Transverse colon (tissue), 4 donors: ENCODE data around the gene PCNP.

Experiments used
- EP300 ChIP-seq: sonication (generic); formaldehyde crosslinking; IDR thresholded peaks from one replicate; pipeline ENCODE4 v1.6.1; 2017; ENCODE audit warnings: antibody characterized with exemption, low read depth
- POLR2AphosphoS5 ChIP-seq, 3 donors: sonication (generic); formaldehyde crosslinking; IDR thresholded peaks; one replicate each; pipeline ENCODE4 v1.6.1; 2016; ENCODE audit warnings: antibody characterized with exemption in 3 of 3
- TF ChIP-seq, protein P1 (sequence below), 5 experiments: fragments of 200-600 bp in 3 of 5; fragments of 450-650 bp in 2 of 5; sonication (generic) in 3 of 5; IDR thresholded peaks; 1 replicate in 2 of 5; 2 replicates in 3 of 5; pipeline ENCODE4 v1.5.1; 2016 to 2017; ENCODE audit warnings: antibody characterized with exemption in 5 of 5, inconsistent platforms in 3 of 5, mild to moderate bottlenecking in 2 of 5, moderate library complexity in 1 of 5

DNA sequence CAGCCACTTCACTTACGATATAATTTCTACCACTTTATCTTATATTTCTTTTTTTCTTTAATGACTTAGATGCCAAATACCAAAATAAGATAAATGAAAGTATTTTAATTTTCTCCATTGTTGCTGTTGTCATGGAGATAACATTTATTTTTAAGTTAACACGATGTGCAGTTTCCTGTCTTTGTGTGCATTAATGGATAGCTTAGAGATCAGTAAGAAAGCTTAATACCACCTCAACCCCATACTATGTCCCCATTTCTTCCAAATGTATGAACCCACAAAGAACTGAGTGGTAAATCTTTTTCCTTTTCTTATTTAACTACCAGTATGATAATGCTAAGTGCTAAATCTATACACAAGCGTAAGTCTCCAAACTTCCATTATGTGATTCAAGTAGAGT is 17.1 kb downstream of the PCNP start:
- TF ChIP-seq POLR2AphosphoS5 (IDR thresholded peaks at IDR 0.05): no peak
- TF ChIP-seq, protein P1, sequence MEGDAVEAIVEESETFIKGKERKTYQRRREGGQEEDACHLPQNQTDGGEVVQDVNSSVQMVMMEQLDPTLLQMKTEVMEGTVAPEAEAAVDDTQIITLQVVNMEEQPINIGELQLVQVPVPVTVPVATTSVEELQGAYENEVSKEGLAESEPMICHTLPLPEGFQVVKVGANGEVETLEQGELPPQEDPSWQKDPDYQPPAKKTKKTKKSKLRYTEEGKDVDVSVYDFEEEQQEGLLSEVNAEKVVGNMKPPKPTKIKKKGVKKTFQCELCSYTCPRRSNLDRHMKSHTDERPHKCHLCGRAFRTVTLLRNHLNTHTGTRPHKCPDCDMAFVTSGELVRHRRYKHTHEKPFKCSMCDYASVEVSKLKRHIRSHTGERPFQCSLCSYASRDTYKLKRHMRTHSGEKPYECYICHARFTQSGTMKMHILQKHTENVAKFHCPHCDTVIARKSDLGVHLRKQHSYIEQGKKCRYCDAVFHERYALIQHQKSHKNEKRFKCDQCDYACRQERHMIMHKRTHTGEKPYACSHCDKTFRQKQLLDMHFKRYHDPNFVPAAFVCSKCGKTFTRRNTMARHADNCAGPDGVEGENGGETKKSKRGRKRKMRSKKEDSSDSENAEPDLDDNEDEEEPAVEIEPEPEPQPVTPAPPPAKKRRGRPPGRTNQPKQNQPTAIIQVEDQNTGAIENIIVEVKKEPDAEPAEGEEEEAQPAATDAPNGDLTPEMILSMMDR (IDR thresholded peaks at IDR 0.05): no peak
- TF ChIP-seq EP300: no peak
